Loucy (cell line): ENCODE measurements around the gene DAD1.
A peak's percentile ranks its signal among the peaks of the same experiment; 100 is the strongest.

Source experiments
- H2AFZ ChIP-seq: fragments of 200-600 bp; sonication (generic); 2 replicates; pipeline ENCODE4 v1.6.0; 2016; ENCODE audit warnings: antibody characterized with exemption, mild to moderate bottlenecking, low read length, moderate library complexity
- H3F3A ChIP-seq: fragments of 200-600 bp; 2 replicates; pipeline ENCODE4 v1.6.0; 2016; ENCODE audit warnings: antibody characterized with exemption, low read depth, mild to moderate bottlenecking
- H3K27me3 ChIP-seq: fragments of 200-600 bp; sonication (generic); 2 replicates; pipeline ENCODE4 v1.6.1; 2014; ENCODE audit warnings: low read length, mild to moderate bottlenecking; ENCODE audit not compliant: insufficient read depth, poor library complexity, severe bottlenecking
- H3K36me3 ChIP-seq: fragments of 200-600 bp; sonication (generic); 2 replicates; pipeline ENCODE4 v1.6.1; 2016; ENCODE audit warnings: low read length; ENCODE audit not compliant: insufficient read depth
- H3K4me1 ChIP-seq: fragments of 200-600 bp; sonication (generic); 2 replicates; pipeline ENCODE4 v1.5.1; 2014; ENCODE audit warnings: low read length, mild to moderate bottlenecking; ENCODE audit not compliant: insufficient read depth, poor library complexity, severe bottlenecking
- H3K4me2 ChIP-seq: fragments of 200-600 bp; sonication (generic); 2 replicates; pipeline ENCODE4 v1.6.0; 2014; ENCODE audit warnings: antibody characterized with exemption, low read length, low read depth, mild to moderate bottlenecking; ENCODE audit not compliant: poor library complexity, severe bottlenecking
- H3K4me3 ChIP-seq: fragments of 200-600 bp; sonication (generic); 2 replicates; pipeline ENCODE4 v1.5.1; 2014; ENCODE audit warnings: low read length, mild to moderate bottlenecking, mixed read lengths; ENCODE audit not compliant: poor library complexity, severe bottlenecking
- H3K79me2 ChIP-seq: fragments of 200-600 bp; sonication (generic); 2 replicates; pipeline ENCODE4 v1.6.1; 2014; ENCODE audit warnings: low read length; ENCODE audit not compliant: insufficient read depth
- H3K9ac ChIP-seq: fragments of 200-600 bp; sonication (generic); 2 replicates; pipeline ENCODE4 v1.6.0; 2014; ENCODE audit warnings: mild to moderate bottlenecking, low read depth, low read length, moderate library complexity; ENCODE audit not compliant: poor library complexity, severe bottlenecking
- H3K9me2 ChIP-seq: fragments of 200-600 bp; sonication (generic); replicated peaks from 2 replicates; pipeline ENCODE4 v1.6.1; 2016; ENCODE audit warnings: low read depth, low read length, mixed read lengths
- H3K9me3 ChIP-seq: fragments of 200-600 bp; sonication (generic); 2 replicates; pipeline ENCODE4 v1.6.1; 2014; ENCODE audit warnings: mild to moderate bottlenecking, antibody characterized with exemption, low read length, low read depth; ENCODE audit not compliant: insufficient read depth
- H4K20me1 ChIP-seq: fragments of 200-600 bp; sonication (generic); 2 replicates; pipeline ENCODE4 v1.6.0; 2014; ENCODE audit warnings: antibody characterized with exemption, low read length, mild to moderate bottlenecking; ENCODE audit not compliant: insufficient read depth, poor library complexity, severe bottlenecking
- EZH2phosphoT487 ChIP-seq: fragments of 200-600 bp; IDR thresholded peaks from 2 replicates; pipeline ENCODE4 v1.6.1; 2018; ENCODE audit warnings: antibody characterized with exemption, mild to moderate bottlenecking, moderate library complexity, borderline replicate concordance
- TF ChIP-seq, protein P1 (sequence below): fragments of 200-600 bp; sonication (generic); conservative IDR thresholded peaks from 2 replicates; pipeline ENCODE4 v1.5.1; 2014; ENCODE audit warnings: mild to moderate bottlenecking, antibody characterized with exemption, low read length

The DAD1 gene

DNA sequence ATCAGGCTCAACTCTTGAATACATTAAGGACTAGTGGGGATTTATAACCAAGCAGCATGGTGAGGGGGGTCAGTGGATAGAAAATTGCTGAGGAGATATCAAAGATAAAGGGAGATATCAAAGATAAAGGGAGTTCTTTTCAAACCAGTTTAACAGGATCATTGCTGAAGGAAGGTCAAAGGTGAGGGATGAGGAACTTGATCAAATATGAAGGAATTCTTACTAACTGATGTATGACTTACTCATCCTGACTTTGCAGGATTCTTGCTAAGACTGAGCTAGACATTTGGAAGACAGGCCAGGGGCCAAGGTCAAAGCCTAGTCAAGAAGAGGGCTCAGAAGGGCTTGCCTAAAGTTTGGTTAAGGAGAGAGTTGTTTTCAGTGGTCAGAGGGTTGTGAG, 13.8 kb upstream of the DAD1 start:
- Histone ChIP-seq H3K79me2 (peaks cover 7% of the 10 kb centered on the region; the same call in 1 of the 2 replicates), H3K27me3 (no peaks in the 10 kb centered on the region), H3K9ac (no peak overlapping the region), H3K4me2 (no peak overlapping the region), H3K4me1 (peaks cover 24% of the 10 kb centered on the region), H2AFZ (no peak overlapping the region), H3F3A (no peaks in the 10 kb centered on the region), H3K4me3 (no peak overlapping the region), H4K20me1 (no peaks in the 10 kb centered on the region), H3K9me2 (no peaks in the 10 kb centered on the region), H3K9me3 (no peaks in the 10 kb centered on the region), H3K36me3 (no peaks in the 10 kb centered on the region)
- TF ChIP-seq, protein P1, sequence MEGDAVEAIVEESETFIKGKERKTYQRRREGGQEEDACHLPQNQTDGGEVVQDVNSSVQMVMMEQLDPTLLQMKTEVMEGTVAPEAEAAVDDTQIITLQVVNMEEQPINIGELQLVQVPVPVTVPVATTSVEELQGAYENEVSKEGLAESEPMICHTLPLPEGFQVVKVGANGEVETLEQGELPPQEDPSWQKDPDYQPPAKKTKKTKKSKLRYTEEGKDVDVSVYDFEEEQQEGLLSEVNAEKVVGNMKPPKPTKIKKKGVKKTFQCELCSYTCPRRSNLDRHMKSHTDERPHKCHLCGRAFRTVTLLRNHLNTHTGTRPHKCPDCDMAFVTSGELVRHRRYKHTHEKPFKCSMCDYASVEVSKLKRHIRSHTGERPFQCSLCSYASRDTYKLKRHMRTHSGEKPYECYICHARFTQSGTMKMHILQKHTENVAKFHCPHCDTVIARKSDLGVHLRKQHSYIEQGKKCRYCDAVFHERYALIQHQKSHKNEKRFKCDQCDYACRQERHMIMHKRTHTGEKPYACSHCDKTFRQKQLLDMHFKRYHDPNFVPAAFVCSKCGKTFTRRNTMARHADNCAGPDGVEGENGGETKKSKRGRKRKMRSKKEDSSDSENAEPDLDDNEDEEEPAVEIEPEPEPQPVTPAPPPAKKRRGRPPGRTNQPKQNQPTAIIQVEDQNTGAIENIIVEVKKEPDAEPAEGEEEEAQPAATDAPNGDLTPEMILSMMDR, result no peak
- TF ChIP-seq EZH2phosphoT487, result no peak

DNA sequence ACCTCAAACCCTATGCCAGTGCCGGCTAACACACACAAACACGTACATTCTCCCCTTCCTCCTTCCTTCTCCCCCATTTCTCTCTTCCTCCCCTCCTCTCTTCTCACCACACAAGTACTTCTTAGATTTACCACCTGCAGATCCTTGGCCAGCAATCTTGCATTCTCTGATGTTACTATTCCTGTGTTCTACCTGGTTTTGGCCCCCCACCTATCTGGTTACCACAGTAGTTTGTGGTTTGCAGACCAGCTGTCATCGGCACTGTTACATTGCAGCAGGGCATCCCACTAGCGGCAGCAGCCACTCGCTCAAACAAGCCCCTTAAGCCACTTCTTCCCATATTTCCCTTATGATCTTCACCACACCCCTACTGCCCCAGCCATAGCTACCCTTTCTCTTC, 13.0 kb upstream of the DAD1 start:
- Histone ChIP-seq H3K9ac (no peak overlapping the region), H3K9me3 (no peaks in the 10 kb centered on the region), H3K9me2 (no peaks in the 10 kb centered on the region), H3K36me3 (no peaks in the 10 kb centered on the region), H3K79me2 (peaks cover 7% of the 10 kb centered on the region; the same call in 1 of the 2 replicates), H3K4me3 (no peak overlapping the region), H4K20me1 (no peaks in the 10 kb centered on the region), H2AFZ (no peak overlapping the region), H3K27me3 (no peaks in the 10 kb centered on the region), H3K4me2 (peak overlapping the region; percentile 29), H3F3A (no peaks in the 10 kb centered on the region), H3K4me1 (peaks cover 24% of the 10 kb centered on the region)
- TF ChIP-seq EZH2phosphoT487, result no peak
- TF ChIP-seq, protein P1, result no peak

DNA sequence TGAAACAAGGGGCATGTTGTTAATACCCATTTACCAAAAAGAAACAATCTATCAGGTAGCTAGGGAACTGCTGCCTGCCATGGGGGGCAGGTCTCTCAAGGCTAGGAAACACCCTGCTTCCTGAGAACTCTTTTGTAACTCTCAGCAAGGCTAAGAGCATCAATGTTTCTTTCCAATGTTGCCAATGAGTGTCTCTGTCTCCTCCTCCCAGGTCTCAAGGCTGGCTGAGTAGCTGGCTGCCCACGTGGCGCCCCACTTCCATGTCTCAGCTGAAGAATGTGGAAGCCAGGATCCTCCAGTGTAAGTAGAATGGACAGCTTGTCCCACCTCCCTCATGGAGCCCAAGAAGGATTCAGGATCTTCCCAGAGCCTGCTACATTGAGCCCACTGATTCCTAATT, 12.4 kb upstream of the DAD1 start:
- no peaks in the 10 kb centered on the region for H3K27me3 ChIP-seq
- H4K20me1 ChIP-seq, result no peaks in the 10 kb centered on the region
- H3K4me2 ChIP-seq, result peak overlapping the region; percentile 29
- H3K4me3 ChIP-seq, result no peak overlapping the region
- no peaks in the 10 kb centered on the region for H3K36me3 ChIP-seq
- H3K9ac ChIP-seq, result no peak overlapping the region
- peaks cover 7% of the 10 kb centered on the region; the same call in 1 of the 2 replicates for H3K79me2 ChIP-seq
- no peak for TF ChIP-seq EZH2phosphoT487
- TF ChIP-seq, protein P1, result no peak
- peaks cover 24% of the 10 kb centered on the region for H3K4me1 ChIP-seq
- H3K9me2 ChIP-seq, result no peaks in the 10 kb centered on the region
- H3K9me3 ChIP-seq, result no peaks in the 10 kb centered on the region
- no peaks in the 10 kb centered on the region for H3F3A ChIP-seq
- no peak overlapping the region for H2AFZ ChIP-seq
